HL-60 (cell line): Measurements from ENCODE around the gene TMEM98.
"Not testable (repeated sequence)": the region's sequence is repeated elsewhere in the genome, so short reads cannot be mapped to it uniquely, and the experiment has no call there.

Experiments
- DNase-seq, 2 experiments: peaks; one replicate each; pipeline ENCODE4 v3.0.0-alpha.2; 2010 to 2020; ENCODE audit warnings: low read depth in 1 of 2, low spot score in 1 of 2
- H3K27ac ChIP-seq: fragments of 250-450 bp; sonication (Bioruptor Pico); replicated peaks from 2 replicates; pipeline ENCODE4 v1.5.1; 2020; ENCODE audit warnings: mild to moderate bottlenecking, moderate library complexity
- H3K27me3 ChIP-seq: fragments of 250-450 bp; sonication (Bioruptor Pico); 2 replicates; pipeline ENCODE4 v1.5.1; 2021; ENCODE audit warnings: mild to moderate bottlenecking, moderate library complexity; ENCODE audit not compliant: insufficient read depth, poor library complexity, severe bottlenecking
- H3K4me3 ChIP-seq: replicated peaks from 2 replicates; pipeline ENCODE4 v1.5.1; 2011; ENCODE audit warnings: mild to moderate bottlenecking, control low read depth, low read length; ENCODE audit not compliant: insufficient read depth
- CTCF ChIP-seq: IDR thresholded peaks from one replicate; pipeline ENCODE4 v1.5.1; 2011; ENCODE audit warnings: low read length, control low read depth, inconsistent platforms; ENCODE audit not compliant: insufficient read depth
- GABPA ChIP-seq: IDR thresholded peaks from 2 replicates; pipeline ENCODE4 v1.6.1; 2012; ENCODE audit warnings: low read depth
- POLR2AphosphoS5 ChIP-seq: IDR thresholded peaks from 2 replicates; pipeline ENCODE4 v1.6.1; 2012; ENCODE audit warnings: low read depth
- REST ChIP-seq: IDR thresholded peaks from 2 replicates; pipeline ENCODE4 v1.6.1; 2012; ENCODE audit warnings: low read depth; ENCODE audit not compliant: insufficient replicate concordance
- SPI1 ChIP-seq: IDR thresholded peaks from 2 replicates; pipeline ENCODE4 v1.6.1; 2012; ENCODE audit warnings: low read depth, mild to moderate bottlenecking, borderline replicate concordance

TMEM98 gene

DNA sequence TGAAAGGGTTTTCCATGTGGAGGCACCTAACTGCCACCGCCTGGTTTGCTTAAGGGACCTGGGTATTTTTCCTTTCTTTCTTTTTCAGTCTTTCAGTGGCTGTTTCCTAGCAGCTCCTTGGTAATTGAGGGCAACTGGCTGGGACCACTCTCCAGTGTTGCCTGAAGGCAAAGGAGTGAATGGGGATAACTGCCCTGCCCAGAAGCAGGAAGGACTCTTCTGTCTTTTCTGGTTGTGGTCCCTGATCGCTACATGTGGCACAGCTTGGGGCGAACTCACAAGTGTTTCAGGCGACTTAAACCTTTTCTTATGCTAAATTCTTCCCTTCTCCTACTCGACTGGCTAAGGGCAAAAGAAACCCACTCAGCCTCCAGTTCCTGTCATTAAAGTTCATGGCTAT is 10.1 kb upstream of the TMEM98 start:
- no peak for DNase-seq
- H3K4me3 ChIP-seq: no peak overlapping the region
- H3K27me3 ChIP-seq: no peaks in the 10 kb centered on the region
- TF ChIP-seq SPI1 (no peak), CTCF (no peak), GABPA (no peak), REST (no peak), POLR2AphosphoS5 (no peak)
- no peak overlapping the region for H3K27ac ChIP-seq

DNA sequence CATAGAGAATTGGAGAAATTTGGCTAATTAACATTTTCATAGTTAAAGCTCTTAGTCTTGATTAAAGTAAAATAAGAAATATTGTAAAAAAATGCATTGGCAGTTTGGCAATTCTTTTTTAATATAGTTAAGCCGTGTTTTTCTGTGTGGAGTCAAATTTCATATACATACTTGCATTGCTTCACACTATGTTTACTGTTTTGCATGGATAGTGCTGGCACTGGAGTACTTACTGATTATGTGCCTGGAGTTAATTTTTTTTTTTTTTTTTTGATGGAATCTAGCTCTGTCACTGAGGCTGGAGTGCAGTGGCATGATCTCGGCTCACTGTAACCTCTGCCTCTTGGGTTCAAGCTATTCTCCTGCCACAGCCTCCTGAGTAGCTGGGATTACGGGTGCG is 8.1 kb upstream of the TMEM98 start:
- DNase-seq, H3K27me3 ChIP-seq, H3K4me3 ChIP-seq, H3K27ac ChIP-seq: not testable (repeated sequence)

DNA sequence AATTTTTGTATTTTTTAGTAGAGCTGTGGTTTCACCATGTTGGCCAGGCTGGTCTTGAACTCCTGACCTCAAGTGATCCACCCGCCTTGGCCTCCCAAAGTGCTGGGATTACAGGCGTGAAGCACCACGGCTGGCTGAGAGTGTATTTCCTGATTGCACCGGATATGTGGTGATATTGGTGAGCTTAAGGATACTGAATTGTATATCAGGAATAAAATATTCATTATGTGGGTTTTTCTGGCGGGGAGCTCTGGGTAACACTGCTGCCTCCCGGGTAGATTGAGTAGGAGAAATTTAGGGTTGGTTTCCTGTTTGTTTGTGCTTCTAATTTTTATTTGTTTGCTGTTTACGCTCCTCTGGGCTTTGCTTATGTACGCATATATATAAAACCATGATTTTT is 7.7 kb upstream of the TMEM98 start:
- Histone ChIP-seq H3K4me3 (no peak overlapping the region), H3K27ac (no peak overlapping the region), H3K27me3 (no peaks in the 10 kb centered on the region)
- no peak for DNase-seq
- TF ChIP-seq SPI1: no peak
- TF ChIP-seq GABPA: no peak
- no peak for TF ChIP-seq REST
- TF ChIP-seq CTCF: no peak
- no peak for TF ChIP-seq POLR2AphosphoS5

DNA sequence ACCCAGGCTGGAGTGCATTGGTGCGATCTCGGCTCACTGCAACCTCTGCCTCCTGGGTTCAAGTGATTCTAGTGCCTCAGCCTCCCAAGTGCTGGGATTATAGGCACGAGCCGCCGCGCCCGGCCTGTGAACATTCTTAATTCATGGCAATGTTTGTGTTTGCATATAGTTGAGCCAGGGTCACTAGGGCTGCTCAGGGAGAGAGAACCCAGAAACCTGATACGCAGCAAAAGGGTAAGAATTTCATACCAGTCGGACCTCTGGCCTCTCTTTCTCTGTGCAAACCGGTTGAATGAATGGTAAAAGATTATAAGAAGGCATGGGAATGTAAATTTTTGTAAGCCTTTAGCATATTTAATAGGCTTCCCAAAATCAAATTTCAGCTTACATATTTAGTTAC is 6.9 kb upstream of the TMEM98 start:
- no peak overlapping the region for H3K27ac ChIP-seq
- DNase-seq: no peak
- H3K27me3 ChIP-seq: no peaks in the 10 kb centered on the region
- TF ChIP-seq SPI1 (no peak), REST (no peak), GABPA (no peak), POLR2AphosphoS5 (no peak)
- H3K4me3 ChIP-seq: no peak overlapping the region

DNA sequence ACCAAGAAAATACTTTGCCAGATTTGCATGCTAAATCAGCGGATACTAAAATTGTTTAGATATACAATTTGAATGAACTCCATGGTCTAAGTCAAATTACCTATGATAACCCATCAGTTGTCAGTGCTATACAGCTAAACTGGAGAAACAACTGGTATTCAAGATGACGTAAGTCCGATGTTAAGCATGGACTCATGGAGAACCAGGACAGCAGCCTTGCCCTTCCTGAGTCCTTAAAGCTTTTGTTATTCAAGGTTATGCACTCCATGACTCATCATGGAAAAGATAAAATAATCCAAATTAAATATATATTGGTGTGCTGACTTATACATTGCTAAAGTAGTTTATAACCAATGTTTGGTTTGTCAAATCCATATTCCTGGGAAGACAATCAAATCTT is 4.0 kb upstream of the TMEM98 start:
- not testable (repeated sequence) for H3K4me3 ChIP-seq, H3K27ac ChIP-seq, H3K27me3 ChIP-seq, DNase-seq
